K562 (cell line): ENCODE data around the gene ITIH3. TPM values are rescaled to one million over a fixed set of nuclear protein-coding genes. Genes with fewer than 3 reads are reported as not detected.
A peak's percentile ranks its signal among the peaks of the same experiment; 100 is the strongest.

Experiments
- ATAC-seq: fragments of 200-7000 bp; cut with Tn5 transposase; 3 replicates; pipeline ENCODE4 v1.9.1; 2020; ENCODE audit warnings: moderate library complexity
- BruUV-seq: library from RNA; stranded (reverse); fragments of 400-500 nt; replicated peaks from 2 replicates; lab custom pipeline; 2021; lab: Mats Ljungman, UMichigan
- CTCF ChIA-PET: fragments of 300-600 bp; formaldehyde crosslinking; extraction: SDS; loops from one replicate; lab custom pipeline; 2021; ENCODE audit warnings: low intra/inter-chr PET ratio; lab: Yijun Ruan, JAX
- POLR2A ChIA-PET: fragments of 300-600, 350-650 bp; sonication (Branson Sonifier 250); formaldehyde crosslinking; extraction: SDS; loops from one replicate; lab custom pipeline; 2021; ENCODE audit warnings: antibody characterized with exemption, inconsistent platforms; lab: Yijun Ruan, JAX
- DNase-seq, 4 experiments: peaks; one replicate each; pipeline versions ENCODE4 v3.0.0 to v3.0.0-alpha.2; 2011 to 2018; ENCODE audit warnings: low spot score in 3 of 4, mixed read lengths in 3 of 4; ENCODE audit errors: extremely low read depth in 1 of 4
- FAIRE-seq: peaks from 2 replicates; lab custom pipeline; 2011; peaks lifted over from hg19 to GRCh38; lab: Jason Lieb, UNC
- H2AFZ ChIP-seq: 2 replicates; pipeline ENCODE4 v1.6.0; 2011; ENCODE audit warnings: low read depth, low read length, control low read depth, inconsistent platforms
- H3K27ac ChIP-seq: fragments of 200-600 bp; 3 replicates; pipeline ENCODE4 v1.8.0; 2011; ENCODE audit warnings: low read depth, mild to moderate bottlenecking, control low read depth, inconsistent platforms, low read length, moderate library complexity, mixed read lengths; ENCODE audit errors: extremely low read depth
- H3K27me3 ChIP-seq, 2 experiments: fragments of 300-600 bp in 1 of 2; 2 replicates in 1 of 2; 3 replicates in 1 of 2; pipeline versions ENCODE4 v1.6.0 to v1.8.0; 2011; ENCODE audit warnings: inconsistent platforms in 2 of 2, low read length in 2 of 2, mild to moderate bottlenecking in 1 of 2, mixed read lengths in 1 of 2, moderate library complexity in 1 of 2; ENCODE audit not compliant: control insufficient read depth in 2 of 2, insufficient read depth in 2 of 2
- H3K36me3 ChIP-seq: fragments of 300-600 bp; 3 replicates; pipeline ENCODE4 v1.8.0; 2011; ENCODE audit warnings: mild to moderate bottlenecking, low read length, inconsistent platforms; ENCODE audit not compliant: control insufficient read depth, insufficient read depth
- H3K4me1 ChIP-seq, 2 experiments: fragments of 200-600 bp in 1 of 2; replicated peaks in 1 of 2; 2 replicates in 1 of 2; 3 replicates in 1 of 2; pipeline versions ENCODE4 v1.5.1 to v1.8.0; 2011; ENCODE audit warnings: inconsistent platforms in 2 of 2, low read length in 2 of 2, mild to moderate bottlenecking in 1 of 2, mixed read lengths in 1 of 2, moderate library complexity in 1 of 2; ENCODE audit not compliant: control insufficient read depth in 2 of 2, insufficient read depth in 2 of 2
- H3K4me2 ChIP-seq: 2 replicates; pipeline ENCODE4 v1.6.1; 2011; ENCODE audit warnings: low read length, control low read depth, inconsistent platforms, mixed read lengths; ENCODE audit not compliant: insufficient read depth
- H3K4me3 ChIP-seq: fragments of 200-600 bp; sonication (generic), shearing (Covaris generic); 2 replicates; pipeline ENCODE4 v1.5.1; 2016; ENCODE audit warnings: control low read depth, inconsistent platforms
- H3K79me2 ChIP-seq: fragments of 200-600 bp; 3 replicates; pipeline ENCODE4 v1.8.0; 2011; ENCODE audit warnings: low read length, inconsistent platforms; ENCODE audit not compliant: control insufficient read depth, insufficient read depth
- H3K9ac ChIP-seq, 2 experiments: 2 replicates each; pipeline versions ENCODE4 v1.6.0 to v1.6.1; 2011; ENCODE audit warnings: low read depth in 2 of 2, low read length in 2 of 2, control low read depth in 1 of 2, inconsistent platforms in 1 of 2, mild to moderate bottlenecking in 1 of 2, mixed read lengths in 1 of 2; ENCODE audit not compliant: insufficient read depth in 1 of 2
- H3K9me1 ChIP-seq: one replicate; pipeline ENCODE4 v1.6.0; 2011; ENCODE audit warnings: inconsistent platforms, mild to moderate bottlenecking, low read length, moderate library complexity; ENCODE audit not compliant: control insufficient read depth, insufficient read depth
- H3K9me3 ChIP-seq: replicated peaks from 2 replicates; pipeline ENCODE4 v1.5.1; 2011; ENCODE audit warnings: low read depth, low read length, inconsistent platforms; ENCODE audit not compliant: control insufficient read depth, insufficient read depth
- H4K20me1 ChIP-seq: replicated peaks from 2 replicates; pipeline ENCODE4 v1.6.1; 2011; ENCODE audit warnings: low read length, inconsistent platforms, mixed read lengths; ENCODE audit not compliant: control insufficient read depth, insufficient read depth
- NFIC ChIP-seq: fragments of 450-650 bp; IDR thresholded peaks from 2 replicates; pipeline ENCODE4 v1.6.1; 2017; ENCODE audit warnings: mild to moderate bottlenecking, inconsistent platforms
- ZKSCAN1 ChIP-seq: fragments of 150-350 bp; IDR thresholded peaks from 2 replicates; pipeline ENCODE4 v1.6.1; 2016; ENCODE audit warnings: low read depth, low read length
- ZNF324 ChIP-seq: fragments of 250-450 bp; sonication (Bioruptor Pico); IDR thresholded peaks from 2 replicates; pipeline ENCODE4 v1.4.0; 2020; ENCODE audit warnings: mild to moderate bottlenecking
- WGBS: fragments of 100-300 bp; shearing (Covaris generic); methylation state at CpG from one replicate; pipeline ENCODE4 v1.1.6; 2016; ENCODE audit warnings: low coverage, mixed read lengths; ENCODE audit not compliant: insufficient coverage; ENCODE audit errors: missing lambda C conversion rate; 5-methylcytosine and 5-hydroxymethylcytosine counted together
- in situ Hi-C: fragments of 300-500 bp; cut with MboI; formaldehyde crosslinking; loops from 4 replicates; pipeline ENCODE4 v1.15.0; 2018; ENCODE audit warnings: inconsistent platforms, mixed read lengths
- intact Hi-C: fragments of 100-400 bp; cut with micrococcal nuclease; formaldehyde crosslinking; loops from 2 replicates; pipeline ENCODE4 v1.14.2; 2022
- polyA plus RNA-seq, 8 experiments: library from polyadenylated mRNA; depleted of rRNA in 4 of 8; stranded (reverse) in 5 of 8; unstranded in 3 of 8; fragments of >200 nt; fragmentation: Nextera tagmentation in 2 of 8; fragmentation: Illumina TruSeq in 1 of 8; extraction: Ambion mirVana in 2 of 8; extraction: Trizol in 1 of 8; gene quantifications; 2 replicates each; pipeline versions ENCODE4 v1.2.1 to v1.2.3, GENCODE V29; 2011 to 2014; ENCODE audit warnings: inconsistent platforms in 1 of 8, missing spikeins in 1 of 8
- total RNA-seq, 7 experiments: library from RNA; depleted of rRNA in 6 of 7; stranded (reverse); fragments of >200 nt in 6 of 7; fragmentation: Illumina TruSeq in 2 of 7; extraction: Trizol in 2 of 7; gene quantifications; 2 replicates each; pipeline versions ENCODE4 v1.2.1 to v1.2.3, GENCODE V29; 2011 to 2021; ENCODE audit warnings: low replicate concordance in 1 of 7

The ITIH3 gene
- total and polyA plus RNA-seq, 9 of the 15 experiments (the other 6 are each of a cell fraction or from before 2014, with no cell fraction given) = 0.07 to 0.35 TPM; not detected in 7

- H3K36me3 ChIP-seq = no peaks in the 10 kb centered on the region
- ChIA-PET CTCF (no interaction called here), POLR2A (no interaction called here)
- H3K9me3 ChIP-seq = no peaks in the 10 kb centered on the region
- no peak for ATAC-seq
- H3K4me3 ChIP-seq = no peak overlapping the region
- no peaks in the 10 kb centered on the region for H4K20me1 ChIP-seq
- H3K9me1 ChIP-seq = no peaks in the 10 kb centered on the region
- in situ Hi-C loops (no loop called here), intact Hi-C loops (no loop called here)
- no peak for FAIRE-seq
- no TSS peak for BruUV-seq
- H3K9ac ChIP-seq = no peak overlapping the region
- H2AFZ ChIP-seq = no peak overlapping the region
- H3K27me3 ChIP-seq = peaks cover 0 to 28% of the 10 kb centered on the region in 2 experiments; a peak in 2 of 5 replicates
- no peak for DNase-seq
- H3K27ac ChIP-seq = no peak overlapping the region
- no peak overlapping the region for H3K4me2 ChIP-seq
- 7% methylated on average over 2 of the region's 5 CpGs for WGBS
- TF ChIP-seq ZNF324 (CRISPR knock-in tag) (no peak), NFIC (peak; percentile 19; the same call in 1 of the 2 replicates), ZKSCAN1 (0 out of 2 replicates have a peak, but pooled peaks have one; percentile 46)
- TF ChIP-seq, all 486 proteins: peak for 2
- no peaks in the 10 kb centered on the region for H3K79me2 ChIP-seq
- peaks cover 0 to 3% of the 10 kb centered on the region in 2 experiments; a peak in 1 of 5 replicates for H3K4me1 ChIP-seq
Observed at GRCh38 chr3:52784931-52785590, 9.5 kb upstream of the ITIH3 start.
